Right lobe of liver (tissue), 6 donors: ENCODE measurements around the gene FGF11. TPM values are rescaled to one million over a fixed set of nuclear protein-coding genes. Genes with fewer than 3 reads are reported as not detected.

Source experiments
- ATAC-seq, 4 donors: fragments of 200-7000 bp; cut with Tn5 transposase; one replicate each; pipeline ENCODE4 v1.9.1; 2020; ENCODE audit warnings: mild to moderate bottlenecking in 4 of 4, moderate library complexity in 4 of 4
- DNase-seq, 3 donors: peaks; one replicate each; pipeline ENCODE4 v3.0.0-alpha.2; 2020
- H3K27ac ChIP-seq, 3 donors: fragments of 200-600 bp; one replicate each; pipeline ENCODE4 v1.8.0; 2022
- H3K27me3 ChIP-seq, 2 donors: fragments of 200-600 bp; one replicate each; pipeline ENCODE4 v1.8.0; 2022
- H3K36me3 ChIP-seq, 4 donors: fragments of 200-600 bp; sonication (generic) in 1 of 4; one replicate each; pipeline versions ENCODE4 v1.5.1 to v1.8.0; 2017 to 2022; ENCODE audit warnings: control low read depth in 1 of 4
- H3K4me1 ChIP-seq, 4 donors: fragments of 200-600 bp; sonication (generic) in 1 of 4; one replicate each; pipeline versions ENCODE4 v1.5.1 to v1.8.0; 2017 to 2022; ENCODE audit warnings: control low read depth in 1 of 4
- H3K4me3 ChIP-seq, 3 donors: fragments of 200-600 bp; one replicate each; pipeline ENCODE4 v1.8.0; 2022
- H3K9me3 ChIP-seq, 4 donors: fragments of 200-600 bp; sonication (generic) in 1 of 4; one replicate each; pipeline versions ENCODE4 v1.5.1 to v1.8.0; 2017 to 2022; ENCODE audit warnings: control low read depth in 1 of 4
- POLR2A ChIP-seq: fragments of 450-650 bp; IDR thresholded peaks from one replicate; pipeline ENCODE4 v1.6.1; 2017; ENCODE audit warnings: antibody characterized with exemption, mild to moderate bottlenecking
- WGBS: methylation state at CpG from one replicate; pipeline ENCODE4 v1.1.6; 2018; ENCODE audit warnings: low coverage, low lambda C conversion rate; ENCODE audit not compliant: insufficient coverage; ENCODE audit errors: missing lambda C conversion rate; 5-methylcytosine and 5-hydroxymethylcytosine counted together
- intact Hi-C, 2 donors: fragments of 100-400 bp; cut with DNase I; formaldehyde crosslinking; loops; one replicate each; pipeline versions ENCODE4 v1.11.2 to v1.14.1; 2022
- long read RNA-seq: library from polyadenylated mRNA; unstranded; transcript quantifications from one replicate; pipeline ENCODE4 v2.0.0, GENCODE V29; 2019
- total RNA-seq, 6 experiments: library from RNA; depleted of rRNA in 2 of 6; stranded (reverse); fragments of >200 nt in 2 of 6; fragmentation: NEBNext Ultra II Directional in 3 of 6; extraction: Animal tissue kit (Norgen Biotek cat#: 25700) in 3 of 6; gene quantifications; one replicate each; pipeline versions ENCODE4 v1.1.0 to v1.2.4, GENCODE V29; 2016 to 2023
- TF ChIP-seq, protein P1 (sequence below), 4 donors: fragments of 200-600 bp in 3 of 4; fragments of 450-650 bp in 1 of 4; IDR thresholded peaks; one replicate each; pipeline versions ENCODE4 v1.5.1 to v1.8.0; 2016 to 2022; ENCODE audit warnings: antibody characterized with exemption in 4 of 4, mild to moderate bottlenecking in 2 of 4
- donor health status: DM: no; HTN: yes; CAD: no.
- donor health status: DM: no; HTN: no; CAD: no.
- donor health status: DM: no; HTN: no; CAD: no.
- donor health status: DM: no; HTN: yes; CAD: no.
- donor health status: DM: no; HTN: yes; CAD: no.

Gene FGF11
- under 1 TPM in 5 of 6 experiments, not detected in 1; 0.37 to 0.84 (median 0.68) TPM for total RNA-seq
- long read RNA-seq = 0 reads

DNA sequence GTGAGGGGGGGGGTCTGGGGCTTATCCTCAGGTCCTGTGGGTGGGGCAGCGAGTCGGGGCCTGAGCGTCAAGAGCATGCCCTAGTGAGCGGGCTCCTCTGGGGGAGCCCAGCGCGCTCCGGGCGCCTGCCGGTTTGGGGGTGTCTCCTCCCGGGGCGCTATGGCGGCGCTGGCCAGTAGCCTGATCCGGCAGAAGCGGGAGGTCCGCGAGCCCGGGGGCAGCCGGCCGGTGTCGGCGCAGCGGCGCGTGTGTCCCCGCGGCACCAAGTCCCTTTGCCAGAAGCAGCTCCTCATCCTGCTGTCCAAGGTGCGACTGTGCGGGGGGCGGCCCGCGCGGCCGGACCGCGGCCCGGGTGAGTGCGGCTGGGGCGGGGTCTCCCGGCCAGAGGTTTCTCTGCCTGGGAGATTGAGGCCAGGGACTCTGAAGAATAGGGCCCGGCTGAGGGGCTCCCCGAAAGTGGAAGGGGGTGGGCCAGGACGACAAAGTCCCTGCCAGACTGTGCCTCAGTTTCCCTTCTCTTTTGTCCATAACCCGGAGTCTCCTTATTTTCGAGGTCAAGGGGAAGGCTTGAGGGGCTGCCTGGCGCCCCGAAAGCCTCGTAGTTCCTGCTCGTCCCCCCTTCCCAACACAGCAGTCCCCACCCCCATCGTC lies at the start of gene FGF11:
FGF11 (plus strand) TSS at position 51 of the 651 bp plus-strand sequence; CDS start at position 160, 109 bp downstream.
- TF ChIP-seq, protein P1, sequence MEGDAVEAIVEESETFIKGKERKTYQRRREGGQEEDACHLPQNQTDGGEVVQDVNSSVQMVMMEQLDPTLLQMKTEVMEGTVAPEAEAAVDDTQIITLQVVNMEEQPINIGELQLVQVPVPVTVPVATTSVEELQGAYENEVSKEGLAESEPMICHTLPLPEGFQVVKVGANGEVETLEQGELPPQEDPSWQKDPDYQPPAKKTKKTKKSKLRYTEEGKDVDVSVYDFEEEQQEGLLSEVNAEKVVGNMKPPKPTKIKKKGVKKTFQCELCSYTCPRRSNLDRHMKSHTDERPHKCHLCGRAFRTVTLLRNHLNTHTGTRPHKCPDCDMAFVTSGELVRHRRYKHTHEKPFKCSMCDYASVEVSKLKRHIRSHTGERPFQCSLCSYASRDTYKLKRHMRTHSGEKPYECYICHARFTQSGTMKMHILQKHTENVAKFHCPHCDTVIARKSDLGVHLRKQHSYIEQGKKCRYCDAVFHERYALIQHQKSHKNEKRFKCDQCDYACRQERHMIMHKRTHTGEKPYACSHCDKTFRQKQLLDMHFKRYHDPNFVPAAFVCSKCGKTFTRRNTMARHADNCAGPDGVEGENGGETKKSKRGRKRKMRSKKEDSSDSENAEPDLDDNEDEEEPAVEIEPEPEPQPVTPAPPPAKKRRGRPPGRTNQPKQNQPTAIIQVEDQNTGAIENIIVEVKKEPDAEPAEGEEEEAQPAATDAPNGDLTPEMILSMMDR (IDR thresholded peaks at IDR 0.05) = no peak
- no peak for TF ChIP-seq POLR2A
- peaks cover 0 to 44% (median 14%) of the 10 kb centered on the region in 4 donors for H3K4me1 ChIP-seq
- H3K36me3 ChIP-seq = no peaks in the 10 kb centered on the region
- intact Hi-C loops = loop anchor here in 1 of 2 donors (5.0 kb wide), 1 partner anchor 82 kb away; the partner anchor contains the start of gene TMEM95
- H3K27me3 ChIP-seq = no peaks in the 10 kb centered on the region
- no peak within 1 kb of the TSS for H3K27ac ChIP-seq
- 15% methylated on average over 17 of the region's 50 CpGs for WGBS
- ATAC-seq = no peak
- H3K9me3 ChIP-seq = no peaks in the 10 kb centered on the region
- DNase-seq = peak in 1 of 3 donors; percentile 55
- peak within 1 kb of the TSS; percentile 31 to 36 (median 33) for H3K4me3 ChIP-seq

DNA sequence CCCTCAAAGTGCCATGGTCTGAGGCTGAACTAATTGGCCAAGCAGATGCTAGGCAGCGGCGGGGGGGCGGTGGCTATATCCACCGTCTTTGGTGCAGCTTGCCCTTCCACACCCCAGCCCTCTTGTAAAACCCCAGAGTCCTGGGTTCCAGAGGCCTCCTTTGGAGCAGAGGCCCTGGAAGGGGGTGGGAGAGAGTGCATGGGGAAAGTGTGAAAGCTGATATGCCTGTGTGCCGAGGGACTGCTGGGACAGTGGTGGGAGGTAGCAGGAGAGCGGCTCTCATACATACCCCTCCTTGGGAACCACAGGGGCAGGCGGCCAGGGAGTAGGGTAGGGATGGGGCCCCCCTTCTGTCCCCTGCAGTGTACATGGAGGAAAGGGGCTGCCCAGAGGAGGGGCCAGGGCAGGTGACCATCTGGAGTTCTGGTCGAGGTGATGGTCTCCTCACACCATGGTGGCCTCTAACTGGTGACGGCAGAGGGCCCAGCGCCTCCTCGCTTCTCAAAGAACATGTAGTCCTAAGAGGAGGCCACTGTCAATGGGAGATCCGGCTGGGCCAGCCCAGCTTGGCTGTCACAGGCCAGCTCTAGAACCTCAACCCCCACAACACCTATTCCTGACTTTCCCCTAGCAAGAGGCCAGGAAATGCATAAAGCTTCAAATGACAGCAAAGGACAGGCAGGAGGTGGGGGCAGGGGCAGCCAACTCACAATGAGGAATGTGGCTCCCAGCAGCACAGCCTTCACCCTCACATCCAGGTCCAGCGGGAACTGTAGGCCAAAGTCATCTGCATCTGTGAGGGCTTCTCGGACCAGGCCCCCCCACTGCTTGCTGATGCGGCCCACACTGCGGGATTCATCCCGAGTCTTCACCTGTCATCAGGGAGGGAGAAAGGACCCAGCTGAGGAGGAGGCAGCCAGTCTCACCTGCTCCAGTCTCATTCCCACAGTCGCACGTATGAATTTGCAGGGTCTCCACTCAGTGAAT lies 49.1 kb upstream of the FGF11 start:
- no peaks in the 10 kb centered on the region for H3K9me3 ChIP-seq
- H3K27me3 ChIP-seq = no peaks in the 10 kb centered on the region
- peak in 1 of 3 donors; percentile 43 for DNase-seq
- no peak for ATAC-seq
- no peak overlapping the region for H3K4me3 ChIP-seq
- H3K36me3 ChIP-seq = peaks cover 0 to 14% (median 0%) of the 10 kb centered on the region in 4 donors
- 75% methylated on average over 3 of the region's 19 CpGs for WGBS
- intact Hi-C loops = no loop called here
- H3K27ac ChIP-seq = no peak overlapping the region
- H3K4me1 ChIP-seq = peaks cover 0 to 4% (median 0%) of the 10 kb centered on the region in 4 donors
- TF ChIP-seq POLR2A = no peak
- TF ChIP-seq, protein P1 (IDR thresholded peaks at IDR 0.05) = no peak

DNA sequence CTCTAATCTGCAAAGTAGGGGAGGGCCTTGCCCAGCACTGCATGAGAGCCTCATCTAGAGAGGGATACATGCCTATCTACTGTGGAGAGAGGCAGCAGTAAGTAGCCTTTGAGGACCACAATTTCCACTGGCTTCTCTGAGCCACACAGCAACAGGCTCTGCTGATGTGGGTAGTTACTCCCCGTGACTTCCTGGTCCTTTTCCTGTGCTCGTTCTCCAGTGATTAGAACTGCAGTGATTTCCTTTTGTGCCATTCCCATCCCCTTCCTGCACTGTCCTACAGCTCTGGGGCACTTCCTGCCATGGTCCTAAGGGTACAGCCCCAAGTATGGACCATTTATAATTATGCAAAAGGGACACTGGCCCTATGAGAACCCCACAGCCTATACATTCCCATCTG lies 48.0 kb upstream of the FGF11 start:
- TF ChIP-seq, protein P1 (IDR thresholded peaks at IDR 0.05) = no peak
- no peak for TF ChIP-seq POLR2A
- intact Hi-C loops = no loop called here
- H3K36me3 ChIP-seq = peaks cover 0 to 14% (median 0%) of the 10 kb centered on the region in 4 donors

DNA sequence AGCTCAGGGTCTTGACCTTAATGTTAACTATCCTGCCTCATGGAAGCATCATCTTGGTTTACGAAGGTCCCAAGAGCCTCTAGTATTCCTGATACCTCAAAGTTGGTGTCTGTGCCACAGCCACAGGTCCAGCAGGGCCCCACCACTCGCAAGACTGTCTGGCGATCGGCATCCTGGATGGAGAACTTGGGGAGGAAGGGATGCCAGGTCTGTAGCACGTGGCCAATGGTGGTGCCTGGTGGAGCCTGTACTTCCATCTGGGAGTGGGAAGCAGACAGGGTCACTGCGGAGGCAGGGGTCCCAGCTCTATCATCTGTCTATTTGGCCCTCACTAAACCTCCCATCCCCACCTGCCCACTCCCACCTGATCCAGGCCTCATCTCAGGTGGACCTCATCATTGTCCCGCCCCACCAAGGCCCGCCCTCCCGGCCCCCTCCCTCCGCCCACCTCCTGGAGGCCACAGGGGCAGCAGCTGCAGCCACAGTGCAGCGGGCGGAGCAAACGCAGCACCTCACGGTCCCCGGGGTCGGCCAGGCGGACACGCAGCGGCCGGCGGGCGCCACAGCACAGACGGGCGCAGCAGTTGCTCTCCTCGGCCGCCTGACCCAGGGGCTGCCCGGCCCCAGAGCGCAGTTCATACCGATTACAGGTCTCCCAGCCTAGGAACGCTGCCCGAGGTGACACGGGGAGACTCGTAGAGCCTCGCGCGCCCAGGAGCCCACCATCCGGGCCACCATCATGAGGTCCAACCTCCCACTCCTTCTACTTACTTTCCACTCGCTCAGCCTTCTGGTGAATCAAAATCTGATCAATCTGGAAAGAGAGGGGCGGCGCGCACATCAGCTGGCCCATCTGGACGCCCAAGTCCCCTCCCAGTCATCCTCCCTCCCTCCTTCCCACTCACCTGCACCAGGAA lies 46.4 kb upstream of the FGF11 start:
- no peaks in the 10 kb centered on the region for H3K9me3 ChIP-seq
- ATAC-seq (no peak), DNase-seq (peak in 1 of 3 donors; percentile 53)
- peaks cover 0 to 14% (median 0%) of the 10 kb centered on the region in 4 donors for H3K36me3 ChIP-seq
- H3K27me3 ChIP-seq = no peaks in the 10 kb centered on the region
- H3K4me3 ChIP-seq = peak overlapping the region in 2 of 3 donors; percentile 63 to 84
- TF ChIP-seq, protein P1 (IDR thresholded peaks at IDR 0.05) = no peak
- no peak for TF ChIP-seq POLR2A
- H3K27ac ChIP-seq = no peak overlapping the region
- WGBS = 77% methylated on average over 6 of the region's 42 CpGs
- intact Hi-C loops = no loop called here
- H3K4me1 ChIP-seq = peaks cover 0 to 6% (median 0%) of the 10 kb centered on the region in 4 donors

More for the DNA sequence above, 48.0 kb upstream of the FGF11 start:
- H3K9me3 ChIP-seq = no peaks in the 10 kb centered on the region
- WGBS = 50% methylated on average over 1 of the region's 2 CpGs
- no peaks in the 10 kb centered on the region for H3K27me3 ChIP-seq
- no peak for DNase-seq
- H3K4me1 ChIP-seq = peaks cover 0 to 6% (median 0%) of the 10 kb centered on the region in 4 donors
- no peak overlapping the region for H3K27ac ChIP-seq
- H3K4me3 ChIP-seq = no peak overlapping the region
- no peak for ATAC-seq
